NCI-H510A treated with DMSO at 0.1 percent for 48 hours (cell line): ENCODE data around the gene ERCC6L.
A peak's percentile ranks its signal among the peaks of the same experiment; 100 is the strongest.
"Not testable (repeated sequence)": the region's sequence is repeated elsewhere in the genome, so short reads cannot be mapped to it uniquely, and the experiment has no call there.

Experiments used
- DNase-seq: peaks from one replicate; lab custom pipeline; 2025; lab: John Stamatoyannopoulos, UW

The ERCC6L gene

GRCh38 chrX:72245461-72246089 lies 6.7 kb upstream of the ERCC6L start:
- peak; percentile 68 for DNase-seq

- no peak for DNase-seq
Measured at GRCh38 chrX:72243472-72243871, 4.6 kb upstream of the ERCC6L start.

GRCh38 chrX:72240976-72241375 lies 2.1 kb upstream of the ERCC6L start:
- no peak for DNase-seq

GRCh38 chrX:72238183-72238582 lies 644 bp downstream of the ERCC6L start:
- DNase-seq: no peak

GRCh38 chrX:72236841-72237240 lies 2.0 kb downstream of the ERCC6L start:
- no peak for DNase-seq

- no peak for DNase-seq
Measured at GRCh38 chrX:72230290-72230689, 8.5 kb downstream of the ERCC6L start.

- not testable (repeated sequence) for DNase-seq
Measured at GRCh38 chrX:72220375-72220774, 18.5 kb downstream of the ERCC6L start.

GRCh38 chrX:72216973-72217372 lies 21.9 kb downstream of the ERCC6L start:
- no peak for DNase-seq

GRCh38 chrX:72208126-72208800 lies 30.6 kb downstream of the ERCC6L start:
- DNase-seq: no peak

GRCh38 chrX:72207366-72207765 lies 31.5 kb downstream of the ERCC6L start:
- DNase-seq: no peak

- DNase-seq: no peak
Measured at GRCh38 chrX:72205706-72206105, 33.1 kb downstream of the ERCC6L start.

- no peak for DNase-seq
Measured at GRCh38 chrX:72203421-72203820, 35.4 kb downstream of the ERCC6L start.

GRCh38 chrX:72202792-72203401 lies 35.9 kb downstream of the ERCC6L start:
- no peak for DNase-seq

- DNase-seq: no peak
Measured at GRCh38 chrX:72201836-72202536, 36.8 kb downstream of the ERCC6L start.

- no peak for DNase-seq
Measured at GRCh38 chrX:72182924-72183323, 55.9 kb downstream of the ERCC6L start.

- peak; percentile 89 for DNase-seq
Measured at GRCh38 chrX:72181178-72182125, 57.4 kb downstream of the ERCC6L start, which contains the start of gene PIN4. PIN4 (plus strand) TSS chrX:72181757; CDS start chrX:72181786, 29 bp downstream.

GRCh38 chrX:72180539-72180938 lies 58.3 kb downstream of the ERCC6L start:
- DNase-seq: no peak

GRCh38 chrX:72176981-72177380 lies 61.8 kb downstream of the ERCC6L start:
- DNase-seq: no peak

GRCh38 chrX:72176289-72176688 lies 62.5 kb downstream of the ERCC6L start:
- not testable (repeated sequence) for DNase-seq

GRCh38 chrX:72169008-72169728 lies 69.7 kb downstream of the ERCC6L start:
- DNase-seq: no peak

GRCh38 chrX:72165551-72165950 lies 73.3 kb downstream of the ERCC6L start:
- DNase-seq: no peak
